HG03442 (cell line): Measurements from ENCODE around the gene GABBR2.

Experiments used
- ATAC-seq: cut with Tn5 transposase; IDR thresholded peaks from one replicate; pipeline ENCODE4 v1.9.1; 2021; ENCODE audit warnings: mild to moderate bottlenecking, moderate library complexity; ENCODE audit not compliant: unreplicated experiment

Gene GABBR2

DNA sequence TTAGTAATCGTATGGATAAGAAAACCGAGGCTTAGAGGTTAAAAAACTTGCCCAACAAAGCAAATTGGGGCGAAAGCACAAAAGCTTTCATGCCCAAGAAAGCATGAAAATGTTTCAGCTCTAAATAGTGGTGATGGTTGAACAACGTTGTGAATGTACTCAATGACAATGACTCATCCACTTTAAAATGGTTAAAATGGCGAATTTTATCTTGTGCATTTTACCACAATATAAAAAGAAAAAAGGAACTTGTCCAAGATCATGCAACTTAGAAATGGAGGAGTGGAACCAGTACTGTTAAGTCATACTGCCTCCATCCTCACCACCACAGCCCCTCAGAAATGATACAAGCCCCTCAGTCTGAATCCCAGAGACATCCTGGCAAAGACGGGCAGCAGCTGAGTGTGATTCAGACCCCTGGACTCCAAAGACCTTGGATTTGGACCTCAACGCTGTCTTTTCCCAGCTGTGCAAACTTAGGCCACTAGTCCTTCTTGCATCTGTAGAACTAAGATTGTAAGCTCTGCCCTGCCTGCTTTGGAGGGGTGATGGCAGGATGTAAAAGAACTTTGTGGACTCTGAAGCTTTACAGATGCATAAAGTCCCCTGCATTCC, 158.4 kb downstream of the GABBR2 start:
- ATAC-seq: no peak

DNA sequence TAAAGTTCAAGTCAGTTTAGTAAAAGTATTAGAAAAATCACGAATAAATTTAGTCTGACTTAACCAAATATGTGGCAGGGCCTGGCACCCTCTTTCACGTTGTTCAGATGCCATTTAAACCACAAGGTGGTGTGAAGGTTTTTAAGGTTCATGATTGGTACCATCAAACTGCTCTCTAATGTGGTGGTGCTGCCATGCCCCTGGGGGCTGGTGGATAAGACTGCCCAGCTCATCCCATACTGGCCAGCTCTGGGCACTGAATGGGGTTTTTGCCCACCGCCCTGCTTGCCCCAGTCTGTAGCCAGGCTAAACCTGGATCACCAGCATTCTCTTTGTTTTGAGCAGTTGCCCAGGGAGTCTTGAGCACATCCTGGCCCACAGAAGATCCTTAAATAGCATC, 159.3 kb downstream of the GABBR2 start:
- ATAC-seq: no peak

- ATAC-seq: no peak
Measured at GRCh38 chr9:98547606-98548005, 161.1 kb downstream of the GABBR2 start.

- no peak for ATAC-seq
Measured at GRCh38 chr9:98545021-98545420, 163.7 kb downstream of the GABBR2 start.

- ATAC-seq: no peak
Measured at GRCh38 chr9:98541684-98542230, 167.0 kb downstream of the GABBR2 start.

GRCh38 chr9:98540476-98540875, 168.3 kb downstream of the GABBR2 start:
- no peak for ATAC-seq

- ATAC-seq: no peak
Measured at GRCh38 chr9:98539954-98540353, 168.8 kb downstream of the GABBR2 start.

- no peak for ATAC-seq
Measured at GRCh38 chr9:98538626-98539031, 170.1 kb downstream of the GABBR2 start.

DNA sequence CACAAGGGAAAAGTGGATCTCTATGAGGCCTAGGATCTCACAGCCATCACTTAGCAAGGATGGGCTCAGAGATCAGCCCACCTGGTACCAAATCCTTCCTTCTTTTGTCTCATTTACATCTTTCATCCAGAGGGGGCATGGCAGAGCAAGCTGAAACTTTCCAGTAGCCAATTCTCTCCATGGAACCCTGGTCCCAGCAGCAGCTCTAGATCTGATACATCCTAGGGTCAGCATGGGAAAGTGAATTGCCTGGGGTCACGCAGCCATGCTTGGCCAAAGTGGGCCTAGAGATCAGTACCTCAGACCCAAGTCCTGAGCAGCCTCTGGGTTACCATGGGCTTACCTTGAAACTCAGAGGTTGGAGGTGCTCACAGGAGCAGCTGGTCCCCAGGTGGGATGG, 170.5 kb downstream of the GABBR2 start:
- ATAC-seq: no peak

GRCh38 chr9:98536542-98537173, 172.1 kb downstream of the GABBR2 start:
- no peak for ATAC-seq

DNA sequence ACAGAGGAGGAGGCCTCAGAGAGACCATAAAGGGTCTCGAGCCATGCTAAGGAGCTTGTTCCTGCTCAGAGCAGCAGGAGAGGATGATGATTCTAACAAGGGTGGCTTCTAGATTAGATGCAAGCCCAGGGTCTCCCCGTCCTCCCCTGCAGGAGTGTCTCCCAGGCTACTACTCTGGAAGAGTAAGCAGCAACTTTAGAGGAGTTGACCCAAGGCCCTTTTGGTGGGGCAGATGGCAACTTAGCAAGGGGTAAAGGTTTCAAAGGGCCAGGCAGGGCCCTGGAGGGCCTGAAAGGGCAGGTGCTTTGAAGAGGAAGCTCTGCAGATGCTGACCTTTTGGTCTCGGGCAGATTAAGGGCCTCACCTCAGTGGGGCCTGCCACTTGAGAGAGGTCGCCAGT, 174.9 kb downstream of the GABBR2 start:
- ATAC-seq: no peak

DNA sequence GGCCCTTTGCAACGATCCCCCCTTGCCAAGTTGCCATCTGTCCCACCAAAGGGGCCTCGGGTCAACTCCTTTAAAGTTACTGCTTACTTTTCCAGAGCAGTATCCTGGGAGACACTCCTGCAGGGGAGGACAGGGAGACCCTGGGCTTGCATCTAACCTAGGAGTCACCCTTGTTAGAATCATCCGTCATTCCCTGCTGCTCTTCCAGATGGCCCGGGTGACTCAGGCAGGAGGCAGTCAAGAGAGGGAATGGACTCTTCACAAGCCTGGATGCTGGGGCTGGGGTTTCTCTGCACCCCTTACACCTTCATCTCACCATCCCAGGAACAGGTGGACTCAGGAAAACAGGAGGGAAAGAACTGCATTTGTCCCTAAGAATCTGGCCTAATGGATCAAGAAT, 175.6 kb downstream of the GABBR2 start:
- ATAC-seq: no peak

GRCh38 chr9:98532574-98532973, 176.2 kb downstream of the GABBR2 start:
- ATAC-seq: no peak

GRCh38 chr9:98532147-98532546, 176.6 kb downstream of the GABBR2 start:
- no peak for ATAC-seq

DNA sequence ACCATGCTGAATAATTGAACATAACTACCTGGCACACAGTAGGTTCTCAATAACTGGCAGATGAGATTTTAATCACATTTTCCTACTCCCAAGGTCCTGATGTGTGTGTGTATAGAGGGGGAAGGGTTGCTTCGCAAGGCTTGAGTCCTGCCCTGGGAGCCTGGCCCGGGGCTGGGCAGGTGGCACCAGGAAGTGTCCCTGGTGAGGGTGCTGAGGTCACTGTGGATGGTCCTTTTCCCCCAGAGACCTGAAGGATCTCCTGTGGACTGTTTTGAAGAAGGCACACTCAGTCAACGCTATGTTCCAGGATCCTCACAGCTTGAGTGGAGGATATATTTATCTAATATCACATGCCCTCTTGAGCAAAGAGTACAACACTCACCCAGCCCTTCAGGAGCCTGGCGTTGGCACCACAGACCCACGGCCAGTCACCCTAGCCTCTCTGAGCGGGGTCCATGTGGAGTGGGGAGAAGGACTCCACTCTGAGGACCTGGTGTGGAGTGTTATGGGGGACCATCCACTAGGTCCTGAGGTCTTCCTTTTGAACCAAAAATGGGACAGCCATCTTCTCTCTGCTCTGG, 177.8 kb downstream of the GABBR2 start:
- ATAC-seq: no peak

GRCh38 chr9:98530275-98530674, 178.5 kb downstream of the GABBR2 start:
- no peak for ATAC-seq

GRCh38 chr9:98529841-98530240, 178.9 kb downstream of the GABBR2 start:
- ATAC-seq: no peak

DNA sequence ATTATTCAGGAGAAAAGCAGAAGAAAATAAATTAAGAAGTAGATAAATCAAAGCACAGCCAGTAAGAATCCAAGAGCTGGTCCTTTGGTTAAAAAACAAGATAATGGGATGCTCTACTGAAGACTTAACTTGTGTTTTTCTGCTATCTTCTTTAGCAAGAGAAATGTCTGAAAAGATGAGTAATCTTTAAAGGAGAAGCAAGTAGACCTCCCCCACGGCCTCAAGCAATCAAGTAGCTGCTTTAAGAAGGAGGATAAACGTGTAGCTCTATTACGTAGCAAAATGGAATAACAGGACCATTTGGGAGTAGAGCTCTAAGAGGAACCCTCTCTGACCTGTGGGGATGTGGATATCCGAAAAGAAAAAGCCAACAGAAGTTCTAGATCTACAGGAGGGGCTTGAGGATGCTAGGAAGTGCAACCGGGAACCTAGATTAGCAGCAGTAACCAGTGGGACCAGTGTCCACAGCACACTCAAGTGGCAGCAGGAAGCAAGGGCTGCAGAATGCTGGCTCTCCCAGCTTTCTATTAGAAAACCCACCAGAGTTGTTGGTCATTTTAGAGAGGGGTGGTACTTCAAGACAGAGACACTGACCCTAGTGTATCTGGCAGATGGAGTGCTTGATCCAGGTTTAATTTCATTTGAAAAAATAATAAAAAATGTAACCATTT, 185.4 kb downstream of the GABBR2 start:
- no peak for ATAC-seq

GRCh38 chr9:98522487-98522886, 186.2 kb downstream of the GABBR2 start:
- no peak for ATAC-seq

DNA sequence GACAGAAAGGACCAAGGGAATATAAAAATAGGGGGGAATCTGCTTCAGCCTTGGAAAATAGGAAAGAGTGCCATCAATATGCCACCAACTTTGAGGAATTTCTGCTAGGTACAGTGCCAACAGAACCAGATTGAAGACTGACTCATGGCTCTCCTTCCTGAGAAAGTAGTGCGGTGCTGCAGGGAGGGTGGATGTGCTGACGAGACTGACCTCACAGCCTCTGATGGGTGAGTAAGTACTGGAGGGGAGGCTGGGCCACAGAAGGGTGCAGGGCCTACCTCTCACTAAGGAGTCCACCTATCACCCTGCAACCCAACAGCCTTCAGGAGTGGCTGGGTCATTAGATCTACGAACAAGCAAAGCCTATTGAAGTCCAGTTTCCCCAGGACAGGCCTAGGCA, 187.6 kb downstream of the GABBR2 start:
- no peak for ATAC-seq

DNA sequence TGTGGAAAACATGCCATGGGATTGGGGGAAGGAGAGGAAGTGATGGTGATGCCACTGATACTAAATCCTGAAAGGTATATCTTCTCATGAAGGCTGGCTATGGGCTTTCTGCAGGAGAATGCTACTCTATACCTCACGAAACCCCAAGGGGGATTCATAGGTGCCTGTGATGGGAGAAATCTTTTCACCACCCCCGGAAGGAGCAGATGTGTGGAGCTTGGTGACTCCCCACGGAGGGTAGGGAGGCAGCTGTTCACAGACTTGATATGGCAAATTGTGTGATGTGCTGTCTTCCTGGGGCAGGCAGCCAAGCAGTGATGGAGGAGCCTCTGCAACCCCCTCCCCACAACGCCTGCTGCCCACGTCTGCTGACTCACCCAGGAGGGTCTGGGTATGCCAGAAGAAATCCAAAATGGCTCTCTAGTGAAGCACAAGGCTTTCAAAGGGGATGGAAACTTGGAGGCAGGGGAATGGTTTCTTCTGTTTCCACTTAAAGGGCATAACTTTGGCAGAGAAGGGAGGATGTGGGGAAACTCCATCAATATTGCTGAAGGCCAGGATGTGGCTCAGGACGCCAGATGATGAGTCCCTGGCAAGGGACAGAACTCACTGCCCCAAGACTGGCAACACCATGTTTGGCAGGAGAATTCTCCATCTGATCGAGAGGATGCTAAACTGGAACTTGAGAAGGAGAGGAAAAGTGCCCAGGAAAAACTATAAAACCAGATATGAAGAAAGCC, 188.3 kb downstream of the GABBR2 start:
- ATAC-seq: no peak
